Trophoblast cell (in vitro differentiated cells and primary cell): ENCODE data around the gene ALOX12.

Experiments used
- DNase-seq, 2 donors: peaks; one replicate each; pipeline ENCODE4 v3.0.0-alpha.2; 2016
- H2AFZ ChIP-seq: 2 replicates; pipeline ENCODE4 v1.6.1; 2013; ENCODE audit warnings: low read length, moderate library complexity, mild to moderate bottlenecking; ENCODE audit not compliant: insufficient read depth, poor library complexity
- H2AK5ac ChIP-seq: 2 replicates; pipeline ENCODE4 v1.6.1; 2013; ENCODE audit warnings: mild to moderate bottlenecking, low read length
- H2BK120ac ChIP-seq: 2 replicates; pipeline ENCODE4 v1.6.1; 2013; ENCODE audit warnings: low read length, mild to moderate bottlenecking, moderate library complexity; ENCODE audit not compliant: insufficient read depth, poor library complexity
- H2BK12ac ChIP-seq: 2 replicates; pipeline ENCODE4 v1.6.1; 2013; ENCODE audit warnings: mild to moderate bottlenecking, low read length, moderate library complexity
- H2BK5ac ChIP-seq: 2 replicates; pipeline ENCODE4 v1.6.1; 2013; ENCODE audit warnings: low read length, low read depth, moderate library complexity, mild to moderate bottlenecking; ENCODE audit not compliant: poor library complexity
- H3K14ac ChIP-seq: 2 replicates; pipeline ENCODE4 v1.6.1; 2013; ENCODE audit warnings: mild to moderate bottlenecking, low read length
- H3K18ac ChIP-seq: 2 replicates; pipeline ENCODE4 v1.6.1; 2013; ENCODE audit warnings: mild to moderate bottlenecking, low read length
- H3K23ac ChIP-seq: 2 replicates; pipeline ENCODE4 v1.6.1; 2013; ENCODE audit warnings: low read length
- H3K27ac ChIP-seq: 2 replicates; pipeline ENCODE4 v1.5.1; 2013; ENCODE audit warnings: low read depth, mild to moderate bottlenecking, inconsistent platforms, low read length, moderate library complexity
- H3K27me3 ChIP-seq: 2 replicates; pipeline ENCODE4 v1.6.1; 2013; ENCODE audit warnings: inconsistent platforms, mild to moderate bottlenecking, low read length, moderate library complexity; ENCODE audit not compliant: insufficient read depth
- H3K36me3 ChIP-seq, 2 experiments: 1 replicate in 1 of 2; 2 replicates in 1 of 2; pipeline ENCODE4 v1.6.1; 2013; ENCODE audit warnings: low read length in 2 of 2, mild to moderate bottlenecking in 2 of 2, moderate library complexity in 1 of 2; ENCODE audit not compliant: insufficient read depth in 2 of 2, control insufficient read depth in 1 of 2
- H3K4ac ChIP-seq: 2 replicates; pipeline ENCODE4 v1.6.1; 2013; ENCODE audit warnings: low read depth, mild to moderate bottlenecking, low read length, moderate library complexity
- H3K4me1 ChIP-seq, 2 experiments: 1 replicate in 1 of 2; 2 replicates in 1 of 2; pipeline ENCODE4 v1.6.1; 2013; ENCODE audit warnings: low read length in 2 of 2, mild to moderate bottlenecking in 2 of 2, moderate library complexity in 1 of 2; ENCODE audit not compliant: insufficient read depth in 2 of 2, control insufficient read depth in 1 of 2
- H3K4me2 ChIP-seq: 2 replicates; pipeline ENCODE4 v1.6.1; 2013; ENCODE audit warnings: inconsistent platforms, mild to moderate bottlenecking, low read length, moderate library complexity
- H3K4me3 ChIP-seq: 2 replicates; pipeline ENCODE4 v1.5.1; 2013; ENCODE audit warnings: mild to moderate bottlenecking, low read depth, low read length, inconsistent platforms
- H3K79me1 ChIP-seq: one replicate; pipeline ENCODE4 v1.6.1; 2013; ENCODE audit warnings: low read length
- H3K79me2 ChIP-seq: 2 replicates; pipeline ENCODE4 v1.6.1; 2013; ENCODE audit warnings: low read length, mild to moderate bottlenecking; ENCODE audit not compliant: control insufficient read depth, insufficient read depth, poor library complexity
- H3K9ac ChIP-seq: 2 replicates; pipeline ENCODE4 v1.6.1; 2013; ENCODE audit warnings: mild to moderate bottlenecking, low read length
- H3K9me3 ChIP-seq: 2 replicates; pipeline ENCODE4 v1.6.1; 2013; ENCODE audit warnings: low read depth, mild to moderate bottlenecking, control low read depth, inconsistent platforms, low read length; ENCODE audit not compliant: insufficient read depth
- H4K12ac ChIP-seq: 2 replicates; pipeline ENCODE4 v1.6.1; 2013; ENCODE audit warnings: low read depth, mild to moderate bottlenecking, low read length, moderate library complexity
- H4K8ac ChIP-seq: 2 replicates; pipeline ENCODE4 v1.6.1; 2013; ENCODE audit warnings: low read depth, mild to moderate bottlenecking, low read length, moderate library complexity
- H4K91ac ChIP-seq: one replicate; pipeline ENCODE4 v1.6.1; 2013; ENCODE audit warnings: low read depth, mild to moderate bottlenecking, low read length, moderate library complexity
- WGBS: extraction: QIAGEN DNeasy Blood & Tissue Kit; methylation state at CpG from one replicate; pipeline ENCODE4 v1.1.7; 2013; ENCODE audit warnings: missing lambda C conversion rate; ENCODE audit not compliant: insufficient read length, insufficient coverage; ENCODE audit errors: extremely low coverage; 5-methylcytosine and 5-hydroxymethylcytosine counted together

Gene ALOX12

DNA sequence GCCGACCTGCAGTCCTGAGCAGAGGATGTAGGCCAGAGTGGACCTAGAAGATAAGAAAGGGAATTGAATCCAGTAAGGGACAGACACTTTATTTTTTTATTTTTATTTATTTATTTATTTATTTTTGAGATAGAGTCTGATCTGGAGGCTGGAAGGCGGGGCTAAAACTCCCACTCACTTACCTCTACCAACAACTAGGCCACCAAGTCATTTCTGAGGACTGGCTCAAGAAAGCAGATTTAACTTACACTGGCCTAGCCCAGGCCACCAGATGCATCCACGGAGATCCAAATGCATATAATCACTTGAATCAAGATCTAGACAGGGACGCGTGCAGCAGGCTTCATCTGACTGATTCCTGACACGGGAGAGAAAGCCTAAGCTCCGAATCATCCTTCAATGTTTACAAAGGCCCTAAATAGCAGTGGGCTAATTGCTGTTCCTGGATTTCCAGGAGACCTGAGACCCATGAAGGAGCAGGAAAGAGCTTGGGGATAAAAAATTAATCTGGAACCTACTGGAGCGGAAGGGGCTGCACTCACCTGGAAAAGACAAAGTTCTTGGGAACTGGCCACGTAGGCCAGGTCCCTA is 1.1 kb upstream of the ALOX12 start:
- Histone ChIP-seq H2AK5ac (no peak overlapping the region), H2BK5ac (no peak overlapping the region), H3K14ac (no peak overlapping the region), H4K8ac (no peak overlapping the region), H3K79me2 (no peaks in the 10 kb centered on the region), H2BK120ac (no peak overlapping the region), H3K9me3 (no peaks in the 10 kb centered on the region), H3K36me3 (peaks cover 16 to 17% of the 10 kb centered on the region in 2 experiments), H2AFZ (no peak overlapping the region), H3K27ac (no peak overlapping the region), H3K4ac (no peak overlapping the region), H3K23ac (no peak overlapping the region), H4K91ac (no peak overlapping the region), H3K27me3 (no peaks in the 10 kb centered on the region), H3K79me1 (no peaks in the 10 kb centered on the region), H3K4me3 (no peak overlapping the region), H4K12ac (no peak overlapping the region), H2BK12ac (no peak overlapping the region), H3K9ac (no peak overlapping the region), H3K18ac (no peak overlapping the region), H3K4me1 (peaks cover 9% of the 10 kb centered on the region in 2 experiments), H3K4me2 (no peak overlapping the region)
- DNase-seq = no peak
- no CpG with 5 or more reads among the region's 9 CpGs for WGBS

- Histone ChIP-seq H2BK120ac (no peak overlapping the region), H3K79me1 (no peaks in the 10 kb centered on the region), H2BK5ac (no peak overlapping the region), H4K8ac (no peak overlapping the region), H4K91ac (no peak overlapping the region), H3K79me2 (no peaks in the 10 kb centered on the region), H3K4me3 (peak overlapping the region; percentile 32), H4K12ac (no peak overlapping the region), H3K23ac (no peak overlapping the region), H3K14ac (no peak overlapping the region), H3K9ac (no peak overlapping the region), H3K36me3 (peaks cover 27 to 28% of the 10 kb centered on the region in 2 experiments), H3K4ac (no peak overlapping the region), H3K18ac (no peak overlapping the region), H2AFZ (no peak overlapping the region), H3K27ac (no peak overlapping the region), H2AK5ac (no peak overlapping the region), H2BK12ac (no peak overlapping the region), H3K4me1 (peaks cover 9% of the 10 kb centered on the region in 2 experiments), H3K9me3 (no peaks in the 10 kb centered on the region), H3K4me2 (peak overlapping the region; percentile 70), H3K27me3 (no peaks in the 10 kb centered on the region)
- DNase-seq = no peak
- no CpG with 5 or more reads among the region's 58 CpGs for WGBS
Observed at GRCh38 chr17:6996256-6997011, 585 bp downstream of the ALOX12 start.

- H3K36me3 ChIP-seq = peaks cover 31% of the 10 kb centered on the region in 2 experiments
- no peak overlapping the region for H3K27ac ChIP-seq
- H3K14ac ChIP-seq = no peak overlapping the region
- H3K4me2 ChIP-seq = no peak overlapping the region
- H3K4me1 ChIP-seq = peaks cover 9% of the 10 kb centered on the region in 2 experiments
- no peak overlapping the region for H2BK5ac ChIP-seq
- no peak overlapping the region for H4K91ac ChIP-seq
- H2AFZ ChIP-seq = no peak overlapping the region
- no CpG with 5 or more reads among the region's 8 CpGs for WGBS
- H3K9ac ChIP-seq = no peak overlapping the region
- H3K4me3 ChIP-seq = no peak overlapping the region
- H3K4ac ChIP-seq = no peak overlapping the region
- no peaks in the 10 kb centered on the region for H3K79me1 ChIP-seq
- no peak overlapping the region for H3K18ac ChIP-seq
- H2BK12ac ChIP-seq = no peak overlapping the region
- no peak for DNase-seq
- no peak overlapping the region for H4K8ac ChIP-seq
- no peaks in the 10 kb centered on the region for H3K27me3 ChIP-seq
- H2BK120ac ChIP-seq = no peak overlapping the region
- H3K79me2 ChIP-seq = no peaks in the 10 kb centered on the region
- no peak overlapping the region for H2AK5ac ChIP-seq
- H4K12ac ChIP-seq = no peak overlapping the region
- no peaks in the 10 kb centered on the region for H3K9me3 ChIP-seq
- no peak overlapping the region for H3K23ac ChIP-seq
Observed at GRCh38 chr17:6997171-6997570, 1.3 kb downstream of the ALOX12 start.

DNA sequence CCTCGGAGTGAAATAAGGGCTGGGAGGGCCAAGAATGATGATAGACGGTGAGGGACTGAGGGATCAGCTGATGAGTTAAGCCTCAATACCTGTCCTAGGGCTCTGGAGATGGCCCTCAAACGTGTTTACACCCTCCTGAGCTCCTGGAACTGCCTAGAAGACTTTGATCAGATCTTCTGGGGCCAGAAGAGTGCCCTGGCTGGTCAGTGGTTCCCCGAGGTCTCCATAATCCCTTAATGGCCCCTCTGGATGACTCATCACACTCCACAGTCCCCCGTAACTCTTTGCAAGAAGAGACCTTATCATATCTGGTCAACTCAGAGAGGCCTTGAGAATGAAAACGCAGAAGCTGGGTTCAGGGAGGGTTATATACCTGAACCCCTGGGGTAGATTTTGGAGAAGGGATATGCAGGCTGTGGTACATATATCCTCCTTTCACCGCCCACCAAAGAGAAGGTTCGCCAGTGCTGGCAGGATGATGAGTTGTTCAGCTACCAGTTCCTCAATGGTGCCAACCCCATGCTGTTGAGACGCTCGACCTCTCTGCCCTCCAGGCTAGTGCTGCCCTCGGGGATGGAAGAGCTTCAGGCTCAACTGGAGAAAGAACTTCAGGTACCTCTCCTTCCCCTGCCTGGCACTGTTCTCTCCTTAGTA is 3.1 kb downstream of the ALOX12 start:
- H3K4me2 ChIP-seq = no peak overlapping the region
- no peaks in the 10 kb centered on the region for H3K9me3 ChIP-seq
- H2BK12ac ChIP-seq = no peak overlapping the region
- no peak for DNase-seq
- H3K27ac ChIP-seq = no peak overlapping the region
- no peaks in the 10 kb centered on the region for H3K79me2 ChIP-seq
- no peak overlapping the region for H3K18ac ChIP-seq
- H3K4me3 ChIP-seq = no peak overlapping the region
- H3K23ac ChIP-seq = no peak overlapping the region
- no peak overlapping the region for H3K4ac ChIP-seq
- H3K27me3 ChIP-seq = no peaks in the 10 kb centered on the region
- H2BK5ac ChIP-seq = no peak overlapping the region
- peaks cover 33 to 40% of the 10 kb centered on the region in 2 experiments for H3K36me3 ChIP-seq
- no peak overlapping the region for H3K14ac ChIP-seq
- H4K8ac ChIP-seq = no peak overlapping the region
- no peak overlapping the region for H2BK120ac ChIP-seq
- peaks cover 9% of the 10 kb centered on the region in 2 experiments for H3K4me1 ChIP-seq
- H4K12ac ChIP-seq = no peak overlapping the region
- no peak overlapping the region for H2AFZ ChIP-seq
- no CpG with 5 or more reads among the region's 11 CpGs for WGBS
- H3K9ac ChIP-seq = no peak overlapping the region
- H3K79me1 ChIP-seq = no peaks in the 10 kb centered on the region
- no peak overlapping the region for H2AK5ac ChIP-seq
- no peak overlapping the region for H4K91ac ChIP-seq
